Measurements from ENCODE around the gene CAMKK2. TPM values are rescaled to one million over a fixed set of nuclear protein-coding genes. Genes with fewer than 3 reads are reported as not detected.

CAMKK2 gene
- total RNA-seq, 1 donor from 2014 or later, result 12.5 TPM

DNA sequence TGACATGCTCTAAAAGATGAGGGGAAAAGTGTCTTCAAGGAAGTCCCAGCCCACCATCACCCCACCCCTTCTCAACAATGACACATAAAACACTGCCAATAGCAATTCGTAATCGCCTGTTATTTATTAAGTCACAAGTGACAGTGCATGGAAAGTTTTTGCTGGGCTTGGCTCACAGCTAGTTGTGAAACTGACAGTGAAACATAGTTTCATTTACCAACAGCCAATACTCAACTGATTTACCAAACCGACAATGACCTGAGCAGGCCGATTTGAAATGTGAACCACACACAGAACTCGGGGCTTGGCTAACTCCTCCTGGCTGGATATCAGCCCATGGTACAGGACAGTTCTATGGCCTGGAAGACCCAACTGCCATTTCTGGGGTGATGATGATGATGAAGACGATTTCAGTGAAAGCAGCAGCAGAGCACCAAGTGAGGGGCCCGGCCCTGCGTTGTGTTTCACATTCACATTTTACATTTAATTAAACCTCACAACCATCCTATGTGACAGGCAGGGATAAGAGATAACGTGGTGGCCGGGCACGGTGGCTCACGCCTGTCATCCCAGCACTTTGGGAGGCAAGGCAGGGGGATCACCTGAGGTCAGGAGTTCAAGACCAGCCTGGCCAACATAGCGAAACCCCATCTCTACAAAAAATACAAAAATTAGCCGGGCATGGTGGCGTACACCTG is 42.7 kb downstream of the CAMKK2 start:
- no peak overlapping the region for H3K4me3 ChIP-seq (ENCODE audit: low read length in 3 of 3)
- no peaks in the 10 kb centered on the region for H3K27me3 ChIP-seq (ENCODE audit: control insufficient read depth in 3 of 3, insufficient read depth in 3 of 3, low read length in 3 of 3)
- no peaks in the 10 kb centered on the region for H3K4me1 ChIP-seq (ENCODE audit: control insufficient read depth in 3 of 3, insufficient read depth in 3 of 3, low read length in 3 of 3)
- no peaks in the 10 kb centered on the region for H3K9me3 ChIP-seq (ENCODE audit: control insufficient read depth in 3 of 3, low read length in 3 of 3)
- peaks cover 49 to 51% (median 50%) of the 10 kb centered on the region in 3 donors for H3K36me3 ChIP-seq (ENCODE audit: control insufficient read depth in 3 of 3, insufficient read depth in 3 of 3, low read length in 3 of 3)
- H3K27ac ChIP-seq (ENCODE audit: low read depth, low read length), result no peak overlapping the region
- no peak overlapping the region for H3K9ac ChIP-seq (ENCODE audit: low read depth in 1 of 3, low read length in 3 of 3)

DNA sequence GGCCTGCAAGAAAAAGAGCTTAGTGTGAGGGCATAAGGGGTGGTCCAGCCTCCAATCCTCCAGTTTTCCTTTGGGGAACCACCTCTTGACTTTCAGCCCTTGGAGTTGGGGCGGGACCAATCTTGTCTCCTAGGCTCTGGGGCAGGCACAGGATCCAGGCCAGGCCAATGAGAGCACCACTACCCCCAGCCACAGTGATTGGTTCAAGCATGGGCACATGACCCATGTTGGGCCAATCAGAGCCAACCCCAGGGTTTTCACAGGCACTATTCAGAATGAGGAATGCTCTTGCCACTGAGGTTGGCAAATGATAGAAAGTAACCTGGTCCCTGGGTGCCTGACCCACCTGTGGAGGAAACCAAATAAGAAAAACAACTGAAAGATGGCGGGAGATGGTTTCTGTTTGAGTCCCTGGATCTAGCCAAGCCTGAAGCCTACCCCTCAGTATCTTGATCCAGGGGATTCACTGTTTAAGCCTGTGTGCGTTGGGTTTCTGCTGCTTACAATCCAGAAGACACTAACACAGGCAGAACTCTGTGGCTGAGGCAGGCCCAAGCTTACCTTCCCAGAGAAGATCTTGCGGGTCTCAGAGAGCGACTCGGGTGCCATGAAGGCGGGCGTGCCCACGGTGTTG is 43.7 kb downstream of the CAMKK2 start:
- Histone ChIP-seq H3K4me3 (ENCODE audit: low read length in 3 of 3) (no peak overlapping the region), H3K9me3 (ENCODE audit: control insufficient read depth in 3 of 3, low read length in 3 of 3) (no peaks in the 10 kb centered on the region), H3K9ac (ENCODE audit: low read depth in 1 of 3, low read length in 3 of 3) (no peak overlapping the region), H3K27me3 (ENCODE audit: control insufficient read depth in 3 of 3, insufficient read depth in 3 of 3, low read length in 3 of 3) (no peaks in the 10 kb centered on the region), H3K27ac (ENCODE audit: low read depth, low read length) (no peak overlapping the region), H3K36me3 (ENCODE audit: control insufficient read depth in 3 of 3, insufficient read depth in 3 of 3, low read length in 3 of 3) (peaks cover 56 to 58% (median 57%) of the 10 kb centered on the region in 3 donors), H3K4me1 (ENCODE audit: control insufficient read depth in 3 of 3, insufficient read depth in 3 of 3, low read length in 3 of 3) (no peaks in the 10 kb centered on the region)

DNA sequence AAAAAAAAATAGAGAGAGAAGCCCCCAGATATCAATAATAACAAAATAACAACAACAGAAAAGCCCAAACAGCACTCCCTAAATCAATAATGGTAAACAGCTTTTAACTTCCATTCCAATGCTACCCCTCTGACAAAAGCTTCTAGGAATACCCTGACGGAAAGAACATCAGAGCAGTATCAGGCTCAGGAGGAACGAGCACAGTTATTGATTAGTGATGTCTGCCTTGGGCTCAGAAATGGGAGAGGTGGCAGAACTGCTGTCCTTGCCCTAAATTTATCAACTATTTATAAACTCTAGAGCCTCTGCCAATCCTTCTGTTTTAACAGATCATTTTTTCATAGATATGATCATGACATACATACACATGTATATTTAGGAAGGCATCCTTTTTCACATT is 44.7 kb downstream of the CAMKK2 start:
- H3K9me3 ChIP-seq (ENCODE audit: control insufficient read depth in 3 of 3, low read length in 3 of 3), result no peaks in the 10 kb centered on the region
- H3K4me3 ChIP-seq (ENCODE audit: low read length in 3 of 3), result no peak overlapping the region
- no peak overlapping the region for H3K9ac ChIP-seq (ENCODE audit: low read depth in 1 of 3, low read length in 3 of 3)
- H3K36me3 ChIP-seq (ENCODE audit: control insufficient read depth in 3 of 3, insufficient read depth in 3 of 3, low read length in 3 of 3), result peaks cover 63 to 65% (median 64%) of the 10 kb centered on the region in 3 donors
- no peak overlapping the region for H3K27ac ChIP-seq (ENCODE audit: low read depth, low read length)
- no peaks in the 10 kb centered on the region for H3K4me1 ChIP-seq (ENCODE audit: control insufficient read depth in 3 of 3, insufficient read depth in 3 of 3, low read length in 3 of 3)
- H3K27me3 ChIP-seq (ENCODE audit: control insufficient read depth in 3 of 3, insufficient read depth in 3 of 3, low read length in 3 of 3), result no peaks in the 10 kb centered on the region

DNA sequence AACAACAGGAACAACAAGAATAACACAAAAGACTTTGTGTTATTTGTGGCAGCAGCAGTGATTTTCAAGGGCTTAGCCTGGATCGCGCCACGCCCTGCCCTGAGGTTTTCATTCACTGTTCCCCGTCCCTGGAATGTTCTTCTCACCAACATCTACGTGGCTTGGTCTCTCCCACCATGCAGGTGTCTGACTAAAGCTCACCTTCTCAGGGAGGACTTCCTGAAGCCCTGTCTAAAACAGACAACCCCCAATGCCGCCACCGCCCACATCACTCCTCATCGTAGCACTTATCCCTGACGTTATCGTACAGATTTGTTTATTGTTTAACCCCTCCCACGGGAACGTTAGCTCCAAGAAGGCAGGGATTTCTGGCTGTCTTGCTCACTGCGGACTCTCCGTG is 46.1 kb downstream of the CAMKK2 start:
- Histone ChIP-seq H3K9ac (ENCODE audit: low read depth in 1 of 3, low read length in 3 of 3) (no peak overlapping the region), H3K27ac (ENCODE audit: low read depth, low read length) (no peak overlapping the region), H3K9me3 (ENCODE audit: control insufficient read depth in 3 of 3, low read length in 3 of 3) (no peaks in the 10 kb centered on the region), H3K36me3 (ENCODE audit: control insufficient read depth in 3 of 3, insufficient read depth in 3 of 3, low read length in 3 of 3) (peaks cover 59 to 66% (median 64%) of the 10 kb centered on the region in 3 donors), H3K27me3 (ENCODE audit: control insufficient read depth in 3 of 3, insufficient read depth in 3 of 3, low read length in 3 of 3) (no peaks in the 10 kb centered on the region), H3K4me1 (ENCODE audit: control insufficient read depth in 3 of 3, insufficient read depth in 3 of 3, low read length in 3 of 3) (no peaks in the 10 kb centered on the region), H3K4me3 (ENCODE audit: low read length in 3 of 3) (no peak overlapping the region)

DNA sequence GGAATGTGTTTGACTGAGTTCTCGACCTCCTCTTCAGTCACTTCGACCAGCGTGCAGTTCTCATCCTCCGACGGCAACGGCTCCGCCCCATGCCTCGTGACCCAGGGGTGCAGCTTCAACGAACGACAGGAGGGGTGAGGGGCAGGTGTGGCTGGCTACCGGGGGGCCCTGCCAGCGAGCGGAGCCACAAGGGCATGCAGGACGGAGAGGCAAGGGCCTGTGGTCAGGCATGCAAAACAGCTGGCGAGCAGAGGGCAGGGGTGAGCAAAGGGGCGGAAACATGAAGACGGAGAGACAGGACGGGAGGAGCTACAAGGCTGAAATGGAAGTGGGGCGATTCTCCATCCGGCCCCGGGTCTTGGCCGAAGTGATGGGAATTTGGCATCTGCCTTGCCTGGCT is 47.9 kb downstream of the CAMKK2 start:
- Histone ChIP-seq H3K9me3 (ENCODE audit: control insufficient read depth in 3 of 3, low read length in 3 of 3) (no peaks in the 10 kb centered on the region), H3K4me3 (ENCODE audit: low read length in 3 of 3) (no peak overlapping the region), H3K36me3 (ENCODE audit: control insufficient read depth in 3 of 3, insufficient read depth in 3 of 3, low read length in 3 of 3) (peaks cover 64 to 70% (median 68%) of the 10 kb centered on the region in 3 donors), H3K9ac (ENCODE audit: low read depth in 1 of 3, low read length in 3 of 3) (no peak overlapping the region), H3K27me3 (ENCODE audit: control insufficient read depth in 3 of 3, insufficient read depth in 3 of 3, low read length in 3 of 3) (no peaks in the 10 kb centered on the region), H3K27ac (ENCODE audit: low read depth, low read length) (no peak overlapping the region), H3K4me1 (ENCODE audit: control insufficient read depth in 3 of 3, insufficient read depth in 3 of 3, low read length in 3 of 3) (no peaks in the 10 kb centered on the region)

DNA sequence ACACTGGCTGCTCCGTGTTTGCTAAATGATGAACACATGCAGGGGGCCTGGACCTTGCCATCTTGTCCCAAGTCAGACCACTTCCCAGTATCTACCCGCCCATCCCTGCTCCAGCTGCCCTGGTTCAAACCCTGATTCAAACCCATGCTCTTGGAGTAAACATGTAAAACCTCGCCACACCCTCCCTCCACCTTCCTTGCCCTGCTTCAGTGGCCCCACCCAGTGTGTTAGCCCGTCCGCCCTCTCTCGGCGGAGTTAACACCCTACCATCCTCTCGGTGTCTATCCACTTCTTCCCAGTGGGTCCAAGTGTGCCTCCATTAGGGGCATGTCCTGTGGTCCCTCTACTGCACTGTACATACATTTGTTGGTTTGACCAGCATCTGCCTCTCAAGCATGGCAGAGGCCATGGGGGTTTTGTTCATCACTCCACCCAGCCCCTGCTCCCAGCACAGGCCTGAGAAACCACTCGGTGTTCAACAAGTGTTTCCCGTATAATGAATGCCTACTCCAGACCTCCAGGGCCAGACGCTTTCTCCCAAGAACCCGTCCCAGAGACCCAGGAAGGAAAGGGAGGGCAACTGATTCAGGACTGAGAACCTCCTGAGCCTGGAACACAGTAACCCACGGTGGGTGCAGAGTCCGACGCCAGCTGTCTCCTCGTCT is 49.5 kb downstream of the CAMKK2 start:
- no peak overlapping the region for H3K4me3 ChIP-seq (ENCODE audit: low read length in 3 of 3)
- H3K27ac ChIP-seq (ENCODE audit: low read depth, low read length), result no peak overlapping the region
- peaks cover 51 to 62% (median 60%) of the 10 kb centered on the region in 3 donors for H3K36me3 ChIP-seq (ENCODE audit: control insufficient read depth in 3 of 3, insufficient read depth in 3 of 3, low read length in 3 of 3)
- no peak overlapping the region for H3K9ac ChIP-seq (ENCODE audit: low read depth in 1 of 3, low read length in 3 of 3)
- no peaks in the 10 kb centered on the region for H3K9me3 ChIP-seq (ENCODE audit: control insufficient read depth in 3 of 3, low read length in 3 of 3)
- H3K27me3 ChIP-seq (ENCODE audit: control insufficient read depth in 3 of 3, insufficient read depth in 3 of 3, low read length in 3 of 3), result no peaks in the 10 kb centered on the region
- no peaks in the 10 kb centered on the region for H3K4me1 ChIP-seq (ENCODE audit: control insufficient read depth in 3 of 3, insufficient read depth in 3 of 3, low read length in 3 of 3)

DNA sequence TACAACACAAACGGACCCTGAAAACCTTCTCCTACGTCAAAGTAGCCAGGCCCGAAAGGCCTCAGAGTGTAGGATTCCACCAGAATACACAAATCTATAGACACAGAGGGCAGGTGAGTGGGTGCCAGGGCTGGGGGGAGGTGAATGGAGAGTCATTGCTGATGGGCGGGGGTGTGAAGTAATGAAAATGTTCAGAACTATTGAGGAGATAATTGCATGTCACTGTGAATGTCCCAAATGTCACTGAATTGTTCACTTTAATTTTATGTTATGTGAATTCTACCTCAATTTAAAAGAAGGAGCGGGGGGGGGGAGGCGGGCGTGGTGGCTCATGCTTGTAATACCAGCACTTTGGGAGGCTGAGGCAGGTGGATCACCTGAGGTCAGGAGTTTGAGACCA is 50.6 kb downstream of the CAMKK2 start:
- Histone ChIP-seq H3K27ac (ENCODE audit: low read depth, low read length) (no peak overlapping the region), H3K4me1 (ENCODE audit: control insufficient read depth in 3 of 3, insufficient read depth in 3 of 3, low read length in 3 of 3) (peaks cover 0 to 5% (median 2%) of the 10 kb centered on the region in 3 donors), H3K36me3 (ENCODE audit: control insufficient read depth in 3 of 3, insufficient read depth in 3 of 3, low read length in 3 of 3) (peaks cover 51 to 61% (median 53%) of the 10 kb centered on the region in 3 donors), H3K4me3 (ENCODE audit: low read length in 3 of 3) (no peak overlapping the region), H3K9ac (ENCODE audit: low read depth in 1 of 3, low read length in 3 of 3) (no peak overlapping the region), H3K9me3 (ENCODE audit: control insufficient read depth in 3 of 3, low read length in 3 of 3) (no peaks in the 10 kb centered on the region), H3K27me3 (ENCODE audit: control insufficient read depth in 3 of 3, insufficient read depth in 3 of 3, low read length in 3 of 3) (no peaks in the 10 kb centered on the region)

DNA sequence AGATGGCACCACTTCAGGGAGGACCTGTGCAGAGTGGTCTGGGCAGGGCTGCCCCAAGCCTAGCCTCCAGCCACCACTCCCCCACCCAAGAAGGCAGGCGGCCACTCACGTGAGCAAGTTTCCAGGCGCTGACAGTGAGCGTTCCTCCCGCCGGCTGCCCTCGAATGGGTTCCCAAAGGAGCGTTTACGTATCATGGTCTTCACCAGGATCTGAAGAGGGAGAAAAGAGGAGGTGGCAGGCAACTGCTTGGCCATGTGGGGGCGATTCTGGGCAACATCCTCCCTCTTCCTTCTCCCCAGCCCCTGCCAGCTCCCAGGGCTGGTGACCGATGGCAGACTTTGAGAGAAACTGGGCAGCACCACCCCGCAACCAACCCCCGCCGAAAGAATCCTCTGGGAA is 51.5 kb downstream of the CAMKK2 start:
- Histone ChIP-seq H3K9me3 (ENCODE audit: control insufficient read depth in 3 of 3, low read length in 3 of 3) (no peaks in the 10 kb centered on the region), H3K27me3 (ENCODE audit: control insufficient read depth in 3 of 3, insufficient read depth in 3 of 3, low read length in 3 of 3) (no peaks in the 10 kb centered on the region), H3K4me3 (ENCODE audit: low read length in 3 of 3) (no peak overlapping the region), H3K4me1 (ENCODE audit: control insufficient read depth in 3 of 3, insufficient read depth in 3 of 3, low read length in 3 of 3) (peaks cover 3 to 6% (median 4%) of the 10 kb centered on the region in 3 donors), H3K9ac (ENCODE audit: low read depth in 1 of 3, low read length in 3 of 3) (no peak overlapping the region), H3K36me3 (ENCODE audit: control insufficient read depth in 3 of 3, insufficient read depth in 3 of 3, low read length in 3 of 3) (peaks cover 44 to 53% (median 45%) of the 10 kb centered on the region in 3 donors), H3K27ac (ENCODE audit: low read depth, low read length) (no peak overlapping the region)

DNA sequence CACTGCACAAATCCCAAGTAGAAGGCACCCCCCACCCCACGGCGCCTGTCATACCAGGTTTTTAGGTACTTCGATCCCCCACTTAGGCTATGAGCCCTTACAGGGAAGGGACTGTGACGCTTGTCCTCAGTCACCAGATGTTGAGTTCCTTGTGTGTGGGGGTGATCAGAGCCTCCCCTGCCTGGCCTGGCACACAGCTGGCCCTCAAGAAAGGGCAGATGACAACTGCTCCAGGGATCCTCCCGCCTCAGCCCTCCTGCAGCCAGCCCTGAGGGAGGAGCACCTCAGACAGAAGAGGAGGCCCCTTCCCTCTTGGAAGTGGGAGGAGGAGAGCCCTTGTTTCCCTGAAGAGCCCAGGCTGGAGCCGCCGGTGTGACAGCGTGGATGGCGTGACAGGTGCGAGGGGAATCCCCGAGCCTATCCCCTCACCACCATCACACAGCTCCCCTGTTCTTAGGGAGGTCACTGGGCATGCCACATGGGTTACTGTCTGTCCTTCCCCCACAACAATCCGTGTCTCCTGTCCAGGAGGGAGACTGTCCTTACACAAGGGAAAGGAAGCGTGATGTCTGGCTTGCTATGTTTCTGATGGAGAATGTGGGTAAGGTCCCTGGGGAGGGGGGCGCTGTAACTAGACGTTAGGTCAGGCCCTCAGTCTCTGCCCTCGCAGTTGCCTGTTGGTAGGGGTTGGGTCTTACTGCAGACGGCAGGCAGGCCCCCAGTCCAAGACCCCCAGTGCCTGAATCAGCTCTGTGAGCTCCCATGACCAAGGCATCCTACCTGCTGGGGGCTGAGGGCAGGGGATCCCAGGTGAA is 55.1 kb downstream of the CAMKK2 start:
- H3K4me3 ChIP-seq (ENCODE audit: low read length in 3 of 3), result no peak overlapping the region
- peaks cover 16 to 28% (median 23%) of the 10 kb centered on the region in 3 donors for H3K36me3 ChIP-seq (ENCODE audit: control insufficient read depth in 3 of 3, insufficient read depth in 3 of 3, low read length in 3 of 3)
- no peaks in the 10 kb centered on the region for H3K9me3 ChIP-seq (ENCODE audit: control insufficient read depth in 3 of 3, low read length in 3 of 3)
- H3K4me1 ChIP-seq (ENCODE audit: control insufficient read depth in 3 of 3, insufficient read depth in 3 of 3, low read length in 3 of 3), result peaks cover 3 to 12% (median 4%) of the 10 kb centered on the region in 3 donors
- no peak overlapping the region for H3K9ac ChIP-seq (ENCODE audit: low read depth in 1 of 3, low read length in 3 of 3)
- no peaks in the 10 kb centered on the region for H3K27me3 ChIP-seq (ENCODE audit: control insufficient read depth in 3 of 3, insufficient read depth in 3 of 3, low read length in 3 of 3)
- no peak overlapping the region for H3K27ac ChIP-seq (ENCODE audit: low read depth, low read length)

Data from skeletal muscle tissue (tissue), 4 donors.